ENCODE measurements around the gene CAPRIN1. TPM values are rescaled to one million over a fixed set of nuclear protein-coding genes. Genes with fewer than 3 reads are reported as not detected.

CAPRIN1 gene
- total and polyA plus RNA-seq, 2 donors (not counting 3 experiments of a cell fraction or from before 2014, with no cell fraction given), result 138 to 279 TPM

- dilution Hi-C loops (cut with MboI; ENCODE audit: extremely low pct_ligation_motif_present, low sequenced_read_pairs), result no loop called here
- POLR2A ChIA-PET, result no interaction called here
These were observed 60.3 kb downstream of the CAPRIN1 start for GRCh38 chr11:34111722-34112270.

More at GRCh38 chr11:34111722-34112270, 60.3 kb downstream of the CAPRIN1 start:
- Histone ChIP-seq H3K27me3 (ENCODE audit: control insufficient read depth in 2 of 2, insufficient read depth in 2 of 2, low read length in 2 of 2) (no peaks in the 10 kb centered on the region), H3K36me3 (ENCODE audit: control insufficient read depth in 2 of 2, extremely low read depth in 1 of 2, insufficient read depth in 2 of 2, low read length in 2 of 2) (peaks cover 19 to 26% of the 10 kb centered on the region in 2 experiments), H4K20me1 (replicated peaks; ENCODE audit: control insufficient read depth, extremely low read depth, insufficient read depth, low read length) (no peaks in the 10 kb centered on the region), H3K4me2 (ENCODE audit: insufficient read depth, low read length) (no peak overlapping the region), H3K4me1 (ENCODE audit: control insufficient read depth, extremely low read depth, insufficient read depth, low read length) (peaks cover 3% of the 10 kb centered on the region), H3K4me3 (replicated peaks in 1 of 3; ENCODE audit: insufficient read depth in 1 of 3, low read depth in 1 of 3, low read length in 3 of 3) (no peak overlapping the region), H3K9me1 (replicated peaks; ENCODE audit: control insufficient read depth, extremely low read depth, insufficient read depth, low read length) (no peaks in the 10 kb centered on the region), H3K79me2 (ENCODE audit: control insufficient read depth, insufficient read depth, low read length) (peaks cover 22% of the 10 kb centered on the region), H3K9me3 (replicated peaks; ENCODE audit: control insufficient read depth, insufficient read depth, low read length) (no peaks in the 10 kb centered on the region), H3K27ac (ENCODE audit: insufficient read depth, low read depth, low read length) (no peak overlapping the region), H2AFZ (ENCODE audit: low read depth, low read length) (no peak overlapping the region), H3K9ac (replicated peaks; ENCODE audit: extremely low read depth, insufficient read depth, low read length) (no peak overlapping the region)
- intact Hi-C loops (cut with micrococcal nuclease), result no loop called here
- CTCF ChIA-PET, result interaction anchor here (1.3 to 1.5 kb wide), 2 partner anchors 23 to 115 kb away, joined by 3 to 5 read pairs; no protein-coding TSS in a partner anchor
- DNase-seq (ENCODE audit: low read depth, low spot score), result no peak
- no peak for FAIRE-seq
- no TSS peak for BruUV-seq (replicated peaks)
- no peak for TF ChIP-seq POLR2AphosphoS5 (IDR thresholded peaks at IDR 0.05; ENCODE audit: insufficient read depth, low read depth, low read length)
- TF ChIP-seq CTCF (IDR thresholded peaks at IDR 0.05; ENCODE audit: extremely low read depth in 1 of 2, insufficient read depth in 1 of 2, low read depth in 1 of 2, low read length in 2 of 2), result no peak
- no peak for TF ChIP-seq JUN (IDR thresholded peaks at IDR 0.05; ENCODE audit: borderline replicate concordance, insufficient read depth, insufficient read length, low read depth)
- no peak for TF ChIP-seq EZH2 (IDR thresholded peaks at IDR 0.05; ENCODE audit: borderline replicate concordance, low read depth, low read length, severe bottlenecking)
- no peak for TF ChIP-seq POLR2A (IDR thresholded peaks at IDR 0.05; ENCODE audit: low read depth, low read length)
- TF ChIP-seq MAX (IDR thresholded peaks at IDR 0.05; ENCODE audit: insufficient read depth, insufficient read length), result no peak
- TF ChIP-seq GATA2 (IDR thresholded peaks at IDR 0.05; ENCODE audit: insufficient read depth, insufficient read length, low read depth, low read length), result no peak
- no peak for TF ChIP-seq MYC (IDR thresholded peaks at IDR 0.05; ENCODE audit: low read depth, low read length)
- no peak for TF ChIP-seq FOS (IDR thresholded peaks at IDR 0.05; ENCODE audit: borderline replicate concordance, insufficient read depth, low read length)
